KMS-11 (cell line): ENCODE results near the gene DHH.
"Not testable (repeated sequence)": the region's sequence is repeated elsewhere in the genome, so short reads cannot be mapped to it uniquely, and the experiment has no call there.

Experiments used
- H2AFZ ChIP-seq: fragments of 200-600 bp; sonication (generic); 2 replicates; pipeline ENCODE4 v1.6.1; 2016; ENCODE audit warnings: antibody characterized with exemption, mixed run types, low read depth
- H3K27ac ChIP-seq: fragments of 200-600 bp; sonication (generic); 2 replicates; pipeline ENCODE4 v1.6.1; 2016; ENCODE audit warnings: mild to moderate bottlenecking, mixed run types
- H3K27me3 ChIP-seq: fragments of 200-600 bp; sonication (generic); 2 replicates; pipeline ENCODE4 v1.6.1; 2017; ENCODE audit warnings: mild to moderate bottlenecking, low read depth, mixed run types, moderate library complexity; ENCODE audit not compliant: insufficient read depth
- H3K36me3 ChIP-seq: fragments of 200-600 bp; sonication (generic); 2 replicates; pipeline ENCODE4 v1.6.1; 2017; ENCODE audit warnings: mild to moderate bottlenecking, mixed run types; ENCODE audit not compliant: insufficient read depth
- H3K4me1 ChIP-seq: fragments of 200-600 bp; sonication (generic); 2 replicates; pipeline ENCODE4 v1.6.1; 2016; ENCODE audit warnings: mild to moderate bottlenecking, low read depth, mixed run types; ENCODE audit not compliant: poor library complexity, severe bottlenecking
- H3K4me2 ChIP-seq: fragments of 200-600 bp; sonication (generic); 2 replicates; pipeline ENCODE4 v1.7.0; 2016; ENCODE audit warnings: mild to moderate bottlenecking, mixed run types
- H3K4me3 ChIP-seq: fragments of 200-600 bp; sonication (generic); IDR thresholded peaks from 2 replicates; pipeline ENCODE4 v1.6.1; 2017; ENCODE audit warnings: low read depth, low read length, mixed read lengths; ENCODE audit not compliant: insufficient read depth
- H3K79me2 ChIP-seq: fragments of 200-600 bp; sonication (generic); 2 replicates; pipeline ENCODE4 v1.6.1; 2016; ENCODE audit warnings: low read depth, mixed run types; ENCODE audit not compliant: insufficient read depth
- H3K9ac ChIP-seq: fragments of 200-600 bp; sonication (generic); 2 replicates; pipeline ENCODE4 v1.6.1; 2016; ENCODE audit warnings: mild to moderate bottlenecking, mixed run types
- H4K20me1 ChIP-seq: fragments of 200-600 bp; sonication (generic); 2 replicates; pipeline ENCODE4 v1.6.1; 2016; ENCODE audit warnings: mild to moderate bottlenecking, mixed run types; ENCODE audit not compliant: insufficient read depth
- CTCF ChIP-seq: fragments of 200-600 bp; sonication (generic); conservative IDR thresholded peaks from 2 replicates; pipeline ENCODE4 v1.6.1; 2017; ENCODE audit warnings: low read depth, mild to moderate bottlenecking, antibody characterized with exemption, low read length, moderate library complexity, mixed read lengths

Gene DHH

GRCh38 chr12:49068879-49069506 lies 25.6 kb downstream of the DHH start:
- peak overlapping the region; percentile 99 for H2AFZ ChIP-seq
- peak overlapping the region; percentile 53; the same call in 1 of the 2 replicates for H3K27ac ChIP-seq

GRCh38 chr12:49066120-49066519 lies 28.5 kb downstream of the DHH start:
- no peak overlapping the region for H3K4me2 ChIP-seq
- no peak overlapping the region for H2AFZ ChIP-seq
- no peaks in the 10 kb centered on the region for H3K27me3 ChIP-seq
- H3K4me1 ChIP-seq: peaks cover 31% of the 10 kb centered on the region
- H3K4me3 ChIP-seq: no peak overlapping the region
- TF ChIP-seq CTCF: no peak
- no peaks in the 10 kb centered on the region for H3K36me3 ChIP-seq
- H3K79me2 ChIP-seq: no peaks in the 10 kb centered on the region
- no peak overlapping the region for H3K9ac ChIP-seq
- no peak overlapping the region for H3K27ac ChIP-seq
- no peaks in the 10 kb centered on the region for H4K20me1 ChIP-seq

More at GRCh38 chr12:49068879-49069506, 25.6 kb downstream of the DHH start:
- no peaks in the 10 kb centered on the region for H4K20me1 ChIP-seq
- H3K9ac ChIP-seq: peak overlapping the region; percentile 60; the same call in 1 of the 2 replicates
- peak overlapping the region; percentile 85 for H3K4me2 ChIP-seq
- peaks cover 19% of the 10 kb centered on the region for H3K4me1 ChIP-seq
- TF ChIP-seq CTCF: no peak
- H3K36me3 ChIP-seq: no peaks in the 10 kb centered on the region
- peak overlapping the region; percentile 56 for H3K4me3 ChIP-seq
- H3K27me3 ChIP-seq: no peaks in the 10 kb centered on the region
- H3K79me2 ChIP-seq: no peaks in the 10 kb centered on the region

DNA sequence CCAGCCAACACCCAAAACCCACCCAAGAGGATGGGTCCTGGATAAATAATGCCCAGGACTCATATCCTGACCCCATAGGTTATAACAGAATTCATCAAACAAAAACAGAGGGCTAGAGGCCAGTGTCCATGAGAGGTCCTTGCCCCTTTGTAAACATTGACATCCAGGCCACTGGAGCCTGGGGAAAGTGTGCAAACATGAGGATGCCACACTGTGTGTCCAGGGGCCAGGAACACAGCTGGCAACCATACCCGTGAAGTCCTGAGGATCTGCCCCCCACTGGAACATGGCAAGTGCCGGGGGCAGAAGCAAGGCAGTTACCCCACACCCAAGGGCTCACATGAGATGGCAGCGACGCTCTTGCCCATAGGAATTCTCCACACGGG lies 29.8 kb downstream of the DHH start:
- Histone ChIP-seq H4K20me1 (no peaks in the 10 kb centered on the region), H3K4me3 (no peak overlapping the region), H3K27me3 (no peaks in the 10 kb centered on the region), H3K79me2 (peaks cover 8% of the 10 kb centered on the region; the same call in 1 of the 2 replicates), H3K4me2 (no peak overlapping the region), H3K4me1 (peaks cover 26% of the 10 kb centered on the region), H3K27ac (no peak overlapping the region), H3K9ac (no peak overlapping the region), H2AFZ (no peak overlapping the region), H3K36me3 (no peaks in the 10 kb centered on the region)
- TF ChIP-seq CTCF: no peak

DNA sequence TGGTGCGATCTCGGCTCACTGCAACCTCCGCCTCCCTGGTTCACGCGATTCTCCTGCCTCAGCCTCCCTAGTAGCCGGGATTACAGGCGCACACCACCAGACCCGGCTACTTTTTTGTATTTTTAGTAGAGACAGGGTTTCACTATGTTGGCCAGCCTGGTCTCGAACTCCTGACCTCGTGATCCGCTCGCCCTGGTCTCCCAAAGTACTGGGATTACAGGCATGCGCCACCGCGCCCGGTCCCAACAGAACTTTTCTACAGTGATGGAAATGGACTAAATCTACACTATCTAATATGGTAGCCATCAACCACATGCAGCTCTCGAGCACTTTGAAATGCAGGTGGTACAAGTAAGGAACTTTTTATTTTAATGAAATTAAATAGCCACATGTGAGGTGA lies 32.7 kb downstream of the DHH start:
- H3K9ac ChIP-seq, H3K27ac ChIP-seq, H3K27me3 ChIP-seq, H3K4me3 ChIP-seq, H2AFZ ChIP-seq, H3K36me3 ChIP-seq: not testable (repeated sequence)
- H3K4me2 ChIP-seq: peak overlapping the region; percentile 90; the same call in 1 of the 2 replicates
- H3K79me2 ChIP-seq: peaks cover 36% of the 10 kb centered on the region
- H3K4me1 ChIP-seq: peaks cover 31% of the 10 kb centered on the region
- peaks cover 12% of the 10 kb centered on the region for H4K20me1 ChIP-seq

DNA sequence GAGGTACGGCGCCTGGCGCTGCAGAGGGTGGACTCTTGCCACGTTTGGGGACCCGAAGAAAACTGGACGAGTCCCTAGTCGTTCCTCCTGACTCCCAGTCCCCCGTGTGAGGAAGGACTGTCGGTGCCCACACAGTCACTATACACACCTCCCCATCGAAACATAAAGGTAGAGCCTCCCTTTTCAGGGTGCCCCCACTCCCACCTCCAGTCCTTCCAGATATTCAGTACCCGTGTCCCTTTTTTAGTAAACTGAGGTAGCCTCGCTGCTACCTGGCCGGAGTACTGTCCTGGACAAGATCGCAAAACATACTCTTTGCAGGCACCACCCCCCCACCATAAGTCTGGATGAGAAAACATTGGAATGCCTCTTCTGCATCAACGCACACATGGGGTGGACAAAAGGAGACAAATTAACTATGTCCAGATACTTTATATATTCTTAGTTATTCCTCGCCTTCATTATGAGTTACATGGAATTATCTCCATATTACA lies 33.4 kb downstream of the DHH start:
- peaks cover 44% of the 10 kb centered on the region for H3K79me2 ChIP-seq
- no peaks in the 10 kb centered on the region for H3K27me3 ChIP-seq
- peak overlapping the region; percentile 98 for H2AFZ ChIP-seq
- no peak for TF ChIP-seq CTCF
- peak overlapping the region; percentile 85 for H3K27ac ChIP-seq
- H3K9ac ChIP-seq: peak overlapping the region; percentile 97
- H3K36me3 ChIP-seq: no peaks in the 10 kb centered on the region
- H4K20me1 ChIP-seq: peaks cover 19% of the 10 kb centered on the region
- peaks cover 38% of the 10 kb centered on the region for H3K4me1 ChIP-seq
- peak overlapping the region; percentile 90 for H3K4me2 ChIP-seq
- H3K4me3 ChIP-seq: no peak overlapping the region
